Astrocyte of the spinal cord (primary cell): ENCODE data around the gene APOA1.

ENCODE experiments used
- DNase-seq: peaks from one replicate; pipeline ENCODE4 v3.0.0; 2011; ENCODE audit warnings: low read depth, low spot score
- H3K4me3 ChIP-seq: 2 replicates; pipeline ENCODE4 v1.5.1; 2011; ENCODE audit warnings: low read depth, mild to moderate bottlenecking, low read length, moderate library complexity
- CTCF ChIP-seq: IDR thresholded peaks from 2 replicates; pipeline ENCODE4 v1.5.1; 2012; ENCODE audit warnings: low read depth, mild to moderate bottlenecking, low read length, inconsistent platforms
- in situ Hi-C: cut with HindIII; loops from 2 replicates; pipeline ENCODE4 v1.10.0; 2017; ENCODE audit warnings: low sequenced_read_pairs

The APOA1 gene

GRCh38 chr11:116853461-116854073 lies 16.1 kb upstream of the APOA1 start:
- TF ChIP-seq CTCF: no peak
- peak; percentile 96 for DNase-seq
- in situ Hi-C loops: no loop called here
- H3K4me3 ChIP-seq: no peak overlapping the region

- in situ Hi-C loops: no loop called here
- no peak overlapping the region for H3K4me3 ChIP-seq
- DNase-seq: peak; percentile 44
- TF ChIP-seq CTCF: no peak
These were observed 15.0 kb upstream of the APOA1 start for GRCh38 chr11:116852261-116853031.

- no peak for TF ChIP-seq CTCF
- in situ Hi-C loops: no loop called here
- no peak overlapping the region for H3K4me3 ChIP-seq
- no peak for DNase-seq
These were observed 14.2 kb upstream of the APOA1 start for GRCh38 chr11:116851626-116852025.

GRCh38 chr11:116849486-116849885 lies 12.1 kb upstream of the APOA1 start:
- in situ Hi-C loops: no loop called here
- TF ChIP-seq CTCF: no peak
- no peak overlapping the region for H3K4me3 ChIP-seq
- no peak for DNase-seq

GRCh38 chr11:116849060-116849459 lies 11.6 kb upstream of the APOA1 start:
- TF ChIP-seq CTCF: no peak
- no peak for DNase-seq
- H3K4me3 ChIP-seq: no peak overlapping the region
- in situ Hi-C loops: no loop called here

- in situ Hi-C loops: no loop called here
- no peak for TF ChIP-seq CTCF
- DNase-seq: no peak
- H3K4me3 ChIP-seq: no peak overlapping the region
These were observed 10.2 kb upstream of the APOA1 start for GRCh38 chr11:116847612-116848011.
